Left renal pelvis (tissue), 4 donors: ENCODE measurements around the gene STK24. TPM values are rescaled to one million over a fixed set of nuclear protein-coding genes. Genes with fewer than 3 reads are reported as not detected.
"Not testable (repeated sequence)": the region's sequence is repeated elsewhere in the genome, so short reads cannot be mapped to it uniquely, and the experiment has no call there.

Source experiments
- DNase-seq, 4 donors: peaks; one replicate each; pipeline ENCODE4 v3.0.0-alpha.2; 2013; ENCODE audit warnings: low read depth in 4 of 4, low spot score in 3 of 4
- polyA plus RNA-seq, 4 donors: library from polyadenylated mRNA; unstranded; fragments of 120-200 nt; gene quantifications; one replicate each; pipeline ENCODE4 v1.2.1, GENCODE V29; 2013; ENCODE audit not compliant: insufficient read length in 4 of 4

Gene STK24
- polyA plus RNA-seq, 4 donors = 58.0 to 134 (median 123) TPM

DNA sequence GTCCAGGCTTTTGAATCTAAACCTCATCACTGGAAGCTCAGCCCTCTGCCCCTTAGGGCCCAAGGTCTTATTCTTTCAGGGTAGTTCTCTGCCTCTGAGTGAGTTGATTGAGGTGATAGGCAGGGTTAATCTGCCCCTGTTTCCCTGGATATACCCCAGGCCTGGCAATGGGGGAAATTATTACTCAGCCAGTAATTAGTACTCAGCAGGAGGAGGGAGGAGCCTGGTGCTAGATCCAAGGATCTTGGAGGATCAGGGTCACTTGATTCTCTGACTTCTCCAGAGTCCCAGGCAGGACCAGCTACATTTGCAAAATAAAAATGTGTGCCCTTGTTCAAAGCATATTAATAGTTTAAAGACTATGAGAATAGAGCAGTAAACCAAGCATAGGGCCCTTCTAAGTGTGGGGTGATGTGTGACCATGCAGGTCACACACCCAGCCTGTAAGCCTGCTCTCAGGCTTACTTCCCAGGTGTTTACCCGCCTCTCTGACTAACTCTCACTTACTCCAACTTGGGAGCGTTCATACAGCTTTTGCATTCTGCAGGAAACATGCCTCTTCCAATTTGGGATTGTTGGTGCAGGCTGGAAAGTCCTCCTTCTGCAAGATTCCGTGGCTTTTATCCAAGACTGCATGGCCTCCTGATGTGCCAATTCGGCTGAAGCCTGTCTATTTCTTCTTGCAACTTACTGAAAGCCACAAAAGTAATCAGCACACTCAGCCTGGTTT, 7.9 kb upstream of the STK24 start:
- no peak for DNase-seq

DNA sequence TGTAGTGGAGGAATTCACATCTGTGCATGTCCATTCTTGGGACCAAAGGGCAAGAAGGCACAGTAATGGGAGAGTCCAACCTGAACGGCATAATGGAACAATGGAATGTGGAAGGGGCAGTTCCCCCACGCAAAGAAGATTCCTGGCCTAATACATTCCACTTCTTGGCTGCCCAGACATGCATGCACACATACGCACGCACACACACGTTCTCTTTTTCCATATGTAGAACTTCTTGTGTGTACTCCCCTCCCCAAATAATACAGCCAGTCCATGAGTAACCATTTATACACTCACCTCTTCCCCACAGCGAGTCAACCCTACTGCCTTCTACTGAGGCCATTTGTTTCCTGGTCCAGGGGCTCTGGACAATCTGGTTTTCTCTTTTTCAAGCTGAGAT, 6.0 kb upstream of the STK24 start:
- no peak for DNase-seq

DNA sequence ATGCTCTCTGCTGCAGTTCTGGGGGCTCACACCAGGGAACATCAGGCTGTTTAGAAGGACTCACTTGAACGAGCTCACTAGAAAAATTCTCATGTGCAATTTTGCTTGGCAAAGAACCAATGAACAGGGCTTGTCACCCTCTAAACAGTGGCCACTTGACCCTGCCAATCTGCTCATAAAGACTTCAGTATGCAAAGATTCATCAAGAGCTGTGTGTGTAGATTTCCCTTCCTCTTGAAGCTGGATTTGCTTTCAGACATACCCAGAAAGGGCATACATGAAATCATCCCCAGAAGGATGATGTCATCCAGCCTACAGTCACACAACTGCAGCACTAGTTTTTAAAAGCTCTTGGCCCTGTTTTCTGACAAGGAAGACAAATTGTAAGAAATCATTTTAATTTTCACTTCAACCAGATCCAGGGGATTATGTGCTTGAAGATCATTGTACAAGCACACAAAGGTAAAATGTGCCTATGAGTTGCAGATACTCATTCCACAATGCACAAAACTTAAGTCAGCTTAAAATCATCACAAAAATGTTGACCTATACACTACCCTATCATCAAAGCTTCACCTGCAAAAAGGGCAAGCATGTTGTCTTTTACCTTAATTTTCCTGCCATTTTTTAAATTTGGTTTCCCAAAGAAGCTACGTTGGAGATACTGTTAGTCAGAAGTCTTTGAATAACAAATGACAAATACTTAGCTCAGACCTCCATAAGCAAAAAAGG, 5.2 kb upstream of the STK24 start:
- DNase-seq = no peak

DNA sequence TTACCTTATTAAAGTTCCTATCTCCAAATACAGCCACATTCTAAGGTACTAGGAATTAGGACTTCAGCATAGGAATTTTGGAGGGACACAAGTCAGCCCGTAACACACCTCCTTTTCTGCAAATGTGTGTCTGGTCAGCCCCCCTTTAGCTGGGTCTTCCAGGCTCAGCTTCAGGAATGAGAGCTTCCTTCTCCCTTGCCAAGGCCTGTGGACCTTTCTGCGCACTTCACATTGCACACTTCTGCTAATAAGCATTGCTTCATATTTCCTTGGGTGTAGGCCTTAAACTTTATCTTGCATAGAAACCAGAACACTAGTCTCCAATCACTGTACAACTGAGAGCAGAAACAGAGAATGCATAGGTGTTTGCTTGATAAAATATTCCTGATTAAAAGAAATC, 4.5 kb upstream of the STK24 start:
- no peak for DNase-seq

DNA sequence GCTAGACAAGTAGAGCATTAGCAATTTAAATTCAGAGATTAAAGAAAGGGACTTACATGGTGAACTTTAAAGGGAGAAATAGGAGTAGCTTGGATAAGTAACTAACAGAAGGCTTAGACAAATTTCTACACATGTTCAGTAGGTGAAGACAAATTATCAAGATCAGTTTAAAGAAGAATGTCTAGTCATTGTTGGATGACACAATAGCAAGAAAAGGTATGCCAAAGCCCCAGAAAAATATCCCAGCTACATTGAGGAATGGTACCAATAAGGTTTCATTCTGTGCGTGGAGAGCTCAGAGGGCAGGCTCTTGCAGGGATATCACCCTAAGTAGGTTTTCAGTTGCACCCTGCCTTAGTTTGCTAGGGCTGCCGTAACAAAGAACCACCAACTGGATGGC, 3.5 kb upstream of the STK24 start:
- no peak for DNase-seq

DNA sequence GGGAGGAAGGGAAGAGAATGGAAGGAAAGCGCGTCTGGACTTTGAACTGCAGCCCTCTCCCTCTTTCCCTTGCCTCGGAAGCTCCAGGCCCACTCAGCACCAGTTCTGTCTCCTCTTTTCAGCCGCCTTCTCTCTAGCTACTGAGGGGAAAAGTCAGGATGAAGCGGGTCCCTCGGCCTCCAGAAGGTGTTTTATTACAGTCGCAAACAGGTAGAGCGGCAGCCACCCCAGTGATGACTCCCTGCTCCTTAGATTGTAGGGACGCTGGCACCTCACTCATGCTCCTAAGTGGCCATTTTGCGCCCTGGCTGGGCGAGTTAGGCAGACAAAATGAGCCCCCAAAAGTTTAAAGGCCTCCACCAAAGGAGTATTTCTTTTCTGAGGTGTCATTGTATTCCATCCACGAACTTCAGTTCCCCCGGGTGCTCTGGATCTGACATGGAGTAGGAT, 954 bp upstream of the STK24 start:
- no peak for DNase-seq

DNA sequence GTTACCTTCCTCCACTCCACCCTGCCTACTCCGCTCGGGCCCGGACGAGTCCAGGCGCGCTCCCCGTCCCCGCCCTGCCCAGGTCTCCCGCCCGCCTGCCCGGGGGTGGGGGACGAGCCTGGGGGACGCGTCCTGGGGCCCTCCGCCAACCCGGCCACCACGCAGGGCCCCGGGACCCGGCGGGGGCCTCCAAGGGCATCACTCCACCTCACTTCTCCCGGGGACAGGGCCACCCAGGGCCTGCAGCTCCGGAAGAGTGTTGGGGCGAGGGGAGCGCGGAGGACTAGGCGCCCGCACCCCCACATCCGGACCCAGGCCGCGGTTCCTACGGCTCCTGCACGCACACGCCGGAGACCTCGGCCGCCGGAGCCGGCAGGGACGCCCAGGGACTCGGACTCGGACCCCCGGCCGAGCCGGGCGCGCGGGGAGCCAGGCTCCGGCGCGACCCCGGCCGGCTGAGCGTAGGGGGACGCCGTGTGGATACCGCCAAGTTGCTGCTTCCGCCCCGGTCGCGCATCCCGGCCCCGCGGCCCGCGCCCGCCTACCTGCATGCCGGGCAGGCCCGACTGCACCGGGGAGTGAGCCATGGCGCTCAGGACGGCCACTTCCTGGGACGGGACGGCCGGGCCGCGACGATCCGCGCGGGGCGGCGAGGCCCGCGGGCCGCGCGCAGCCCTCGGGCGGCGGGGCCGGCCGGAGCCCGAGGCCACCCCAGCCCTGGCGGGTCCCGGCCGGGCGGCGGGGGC, 534 bp downstream of the STK24 start:
- no peak for DNase-seq

DNA sequence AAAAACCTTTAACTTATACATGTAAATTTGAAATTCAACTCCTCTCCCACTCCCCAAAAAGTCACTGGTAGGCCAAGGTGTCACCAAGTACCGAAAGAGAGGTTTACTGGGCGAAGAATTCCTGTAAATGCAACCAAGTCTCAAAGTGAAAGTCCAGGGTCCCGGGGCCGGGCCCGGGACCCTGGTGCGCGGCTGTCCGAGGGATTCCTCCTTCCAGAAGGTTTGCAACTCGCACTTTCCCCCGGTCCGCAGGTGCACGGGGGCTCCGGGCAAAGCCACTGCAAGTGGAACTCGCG, 1.1 kb downstream of the STK24 start:
- no peak for DNase-seq

DNA sequence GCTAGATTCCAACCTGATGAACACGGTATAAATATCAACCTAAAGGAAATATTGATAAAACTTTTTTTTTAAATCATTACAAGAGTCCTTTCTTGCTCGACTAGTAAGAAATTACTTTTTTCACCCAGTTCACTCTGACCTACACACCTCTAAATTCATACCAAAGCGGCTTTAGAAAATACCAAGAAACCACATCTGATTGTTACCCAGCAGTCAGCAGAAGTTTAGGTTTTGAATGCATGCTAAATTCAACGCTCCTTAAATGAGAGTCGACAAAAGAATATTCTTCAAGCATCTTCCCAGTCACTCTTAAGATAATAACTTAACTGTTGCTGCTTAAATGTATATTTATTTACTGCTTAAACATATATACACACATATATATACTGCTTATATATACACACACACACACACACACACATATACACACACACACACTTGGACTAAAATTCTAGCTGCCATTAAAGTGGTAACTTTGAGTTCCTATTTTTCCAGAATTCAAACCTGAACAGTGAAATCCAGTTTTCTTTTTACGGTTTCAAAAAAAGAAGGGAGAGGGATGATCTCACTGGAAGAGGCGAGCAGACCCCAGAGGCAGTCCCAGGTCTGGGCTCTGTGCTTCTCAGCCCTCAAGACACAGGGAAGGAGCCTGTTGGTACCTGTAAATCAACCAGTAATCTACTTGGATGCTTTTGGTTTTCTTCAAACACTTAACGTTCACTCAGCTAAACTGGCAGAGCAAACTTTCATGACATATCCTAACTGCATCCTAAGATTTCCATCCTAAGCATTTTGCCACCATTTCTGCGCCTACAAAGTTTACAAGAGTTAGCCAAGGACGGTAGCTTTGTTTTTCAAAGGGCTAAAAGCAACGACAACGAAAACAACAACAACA, 1.7 kb downstream of the STK24 start:
- DNase-seq = no peak

DNA sequence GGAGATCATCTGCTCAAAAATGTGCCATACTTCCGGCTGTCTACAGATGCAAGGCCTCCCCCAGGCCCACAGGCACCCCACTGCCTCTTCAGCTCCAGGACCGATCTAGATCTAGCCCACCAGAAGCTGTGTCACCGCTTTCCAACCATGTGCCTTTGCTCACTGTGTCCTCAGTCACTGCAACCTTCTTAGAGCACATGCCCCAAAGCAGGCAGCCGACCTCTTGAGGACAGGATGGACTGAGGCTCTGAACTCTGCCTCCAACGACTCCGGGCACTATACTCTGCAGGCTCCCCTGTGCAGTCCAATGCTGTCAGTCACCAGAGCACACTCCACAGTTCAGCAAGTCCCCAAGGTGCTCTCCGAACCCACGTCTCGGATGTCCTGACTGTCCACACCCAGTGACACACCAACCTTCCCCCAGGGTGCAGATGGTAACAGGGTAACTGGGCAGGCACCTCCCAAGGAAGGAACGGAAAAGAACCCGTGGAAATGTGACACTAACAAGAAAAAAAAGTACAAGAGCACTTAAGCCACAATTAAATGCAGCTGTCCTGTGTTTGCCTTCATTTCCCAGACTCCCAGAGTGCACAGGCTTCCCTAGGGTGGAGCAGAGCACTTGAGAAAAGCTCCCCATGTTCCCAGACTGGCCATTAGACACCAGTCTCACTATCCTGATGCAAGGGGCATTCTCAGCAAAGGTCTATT, 4.8 kb downstream of the STK24 start:
- no peak for DNase-seq

DNA sequence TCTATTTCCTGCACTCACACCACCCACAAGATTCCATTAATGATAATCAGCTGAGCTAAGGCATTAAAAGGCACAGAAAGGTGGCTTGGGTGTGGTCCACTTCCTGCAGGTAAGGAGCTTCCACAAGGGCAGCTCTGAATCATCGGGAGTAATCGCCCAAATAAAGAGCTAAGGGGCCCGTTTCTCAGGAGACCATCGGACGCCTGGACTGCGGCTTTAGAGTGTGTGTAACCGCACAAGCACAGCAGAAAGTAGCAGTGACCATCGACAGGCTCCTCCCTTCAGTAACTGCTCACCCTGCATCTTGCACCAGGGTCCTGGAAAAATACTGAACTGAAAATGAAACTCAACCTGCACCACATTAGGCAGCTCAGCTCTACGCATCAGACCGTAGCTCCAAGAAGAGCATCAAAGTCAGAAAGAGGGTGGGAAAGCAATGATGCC, 6.0 kb downstream of the STK24 start:
- no peak for DNase-seq

DNA sequence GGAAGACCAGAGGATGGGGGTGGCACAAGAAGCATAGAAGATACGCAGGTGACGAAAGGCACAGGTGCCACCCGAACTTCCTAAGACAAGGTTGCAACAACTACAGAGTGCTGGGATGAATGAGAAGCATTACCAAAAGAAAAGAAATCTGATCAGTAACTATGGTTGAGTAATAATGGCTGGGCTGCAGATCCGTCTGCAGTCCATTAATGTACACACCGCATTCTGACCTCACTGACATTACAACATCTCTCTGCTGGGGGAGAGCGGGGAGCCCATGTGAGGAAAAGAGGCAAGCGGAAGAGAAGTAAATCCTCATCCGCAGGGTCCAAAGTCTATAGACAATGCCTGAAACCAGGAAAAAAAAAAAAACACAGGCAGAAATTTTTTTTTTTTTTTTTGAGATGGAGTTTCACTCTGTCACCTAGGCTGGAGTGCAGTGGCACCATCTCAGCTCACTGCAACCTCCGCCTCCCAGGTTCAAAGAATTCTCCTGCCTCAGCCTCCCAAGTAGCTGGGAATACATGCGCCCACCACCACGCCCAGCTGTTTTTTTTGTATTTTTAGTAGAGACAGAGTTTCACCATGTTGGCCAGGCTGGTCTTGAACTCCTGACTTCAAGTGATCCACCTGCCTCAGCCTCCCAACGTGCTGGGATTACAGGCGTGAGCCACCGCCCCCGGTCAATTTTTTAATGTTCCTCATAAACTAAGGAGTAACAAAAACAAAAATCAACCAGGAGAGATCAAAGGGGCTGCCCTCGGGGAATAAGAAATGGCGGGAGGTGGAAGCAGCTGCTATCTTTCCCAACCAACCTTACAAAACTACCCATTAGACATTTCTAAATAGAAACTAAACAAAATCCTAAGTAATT, 7.2 kb downstream of the STK24 start:
- DNase-seq = not testable (repeated sequence)

DNA sequence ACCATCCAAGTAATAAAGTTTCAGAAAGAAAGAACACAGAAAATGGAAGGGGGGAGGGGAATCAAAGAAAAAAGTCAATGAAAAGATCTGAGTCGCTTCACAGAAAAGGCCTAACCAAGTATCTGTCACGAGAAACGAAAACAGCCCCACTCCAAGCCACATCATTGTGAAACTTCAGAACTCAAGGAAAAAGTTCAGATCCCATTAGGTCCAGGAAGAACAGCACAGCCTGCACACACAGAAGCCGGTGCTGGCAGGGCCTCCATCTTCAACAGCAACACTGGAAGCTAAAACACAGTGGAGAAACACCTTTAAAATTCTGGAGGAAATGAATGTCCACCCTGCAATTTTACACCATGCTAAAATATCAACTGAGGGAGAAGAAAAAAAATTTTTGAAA, 8.0 kb downstream of the STK24 start:
- DNase-seq = no peak

DNA sequence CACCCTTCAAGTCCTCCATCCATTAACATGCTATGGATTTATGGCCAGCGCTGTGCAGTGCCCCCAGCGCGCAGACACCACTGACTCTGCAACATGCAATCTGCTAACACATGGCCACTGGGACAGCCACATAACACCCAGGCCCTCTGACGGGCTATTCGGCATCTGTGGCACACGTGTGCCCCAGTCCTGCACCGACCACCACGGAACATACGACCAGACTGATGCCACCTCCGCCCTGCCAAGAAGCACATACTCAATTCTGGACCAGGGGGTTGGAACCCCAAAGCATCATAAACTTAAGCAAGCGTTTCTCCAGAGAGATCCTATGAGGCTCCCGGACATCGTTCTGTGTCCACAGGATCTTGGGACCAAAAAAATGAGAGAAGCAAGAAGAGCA, 9.8 kb downstream of the STK24 start:
- DNase-seq = no peak

DNA sequence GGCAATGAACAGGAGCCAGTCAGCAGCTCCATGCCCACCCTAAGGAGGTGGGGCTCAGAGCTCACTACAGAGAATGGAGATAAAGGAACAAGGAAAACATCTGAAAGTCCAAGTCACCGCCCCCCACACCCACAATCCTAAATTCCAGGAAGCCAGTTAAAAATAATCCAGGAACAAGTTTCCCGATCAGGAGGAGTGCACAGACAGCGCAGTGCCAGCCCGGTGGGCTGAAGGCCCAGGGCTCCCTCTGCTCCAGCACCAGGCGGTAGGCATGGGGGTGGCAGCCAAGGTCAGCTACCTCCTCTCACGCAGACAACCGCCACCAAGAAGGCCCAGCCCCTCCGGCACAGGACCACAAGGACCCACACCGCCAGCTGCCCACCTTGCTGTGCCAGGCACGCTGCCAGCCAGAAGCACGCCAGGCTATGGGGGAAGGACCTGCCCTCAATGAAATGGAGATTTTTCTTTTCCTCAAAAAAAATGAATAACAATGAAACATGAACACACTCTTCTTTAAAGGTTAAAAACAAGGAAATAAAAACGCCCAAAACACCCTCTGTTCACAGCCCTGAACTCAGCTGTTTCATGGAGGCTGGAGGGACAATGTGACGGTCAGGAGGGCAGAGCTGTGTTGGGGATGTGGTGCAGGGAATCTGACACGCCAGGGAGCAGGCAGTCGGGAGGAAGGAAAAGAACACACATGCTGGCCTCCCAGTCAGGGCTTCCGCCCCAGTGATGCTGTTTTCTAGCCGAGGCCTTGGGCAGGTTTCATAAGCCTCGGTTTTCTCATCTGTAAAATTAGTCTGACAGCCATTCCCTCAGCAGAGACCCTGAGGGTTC, 11.0 kb downstream of the STK24 start:
- DNase-seq = no peak

DNA sequence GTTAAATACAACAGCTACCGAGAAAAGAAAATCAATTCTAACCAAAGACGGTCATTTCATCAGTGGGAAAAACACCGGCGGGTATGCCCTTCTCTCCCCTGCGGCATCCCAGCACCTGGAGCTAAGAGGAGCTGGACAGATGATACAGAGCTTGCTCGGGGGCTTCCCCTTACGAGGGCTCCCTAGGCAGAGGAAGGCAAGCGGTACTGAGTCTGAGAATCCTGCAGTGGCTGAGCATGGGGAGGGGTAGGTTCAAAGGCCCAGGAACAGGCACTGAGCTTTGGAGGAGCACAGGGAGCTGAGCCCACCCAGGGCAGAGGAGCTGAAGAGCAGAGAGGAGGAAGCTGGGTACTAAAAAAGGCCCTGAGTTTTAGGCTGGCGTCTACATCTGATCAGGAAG, 12.7 kb downstream of the STK24 start:
- no peak for DNase-seq

DNA sequence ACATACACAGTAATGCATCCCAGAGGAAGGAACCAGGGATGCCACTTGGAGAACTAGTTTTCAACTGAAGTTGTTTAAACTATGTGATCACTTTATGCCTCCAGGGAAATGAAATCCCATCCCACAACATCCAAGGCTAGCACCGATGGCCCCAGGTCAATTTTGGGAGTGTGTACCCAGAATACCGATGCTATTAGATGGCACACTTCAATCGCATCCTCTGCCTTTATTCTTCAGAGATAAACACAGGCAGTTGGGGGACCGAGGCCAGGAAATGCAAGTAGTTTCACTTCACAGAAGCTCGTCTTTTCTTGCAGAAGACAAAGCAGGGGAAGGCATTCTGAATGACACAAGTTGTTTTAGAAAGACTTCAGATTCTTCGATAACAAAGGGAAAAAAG, 13.8 kb downstream of the STK24 start:
- DNase-seq = no peak

DNA sequence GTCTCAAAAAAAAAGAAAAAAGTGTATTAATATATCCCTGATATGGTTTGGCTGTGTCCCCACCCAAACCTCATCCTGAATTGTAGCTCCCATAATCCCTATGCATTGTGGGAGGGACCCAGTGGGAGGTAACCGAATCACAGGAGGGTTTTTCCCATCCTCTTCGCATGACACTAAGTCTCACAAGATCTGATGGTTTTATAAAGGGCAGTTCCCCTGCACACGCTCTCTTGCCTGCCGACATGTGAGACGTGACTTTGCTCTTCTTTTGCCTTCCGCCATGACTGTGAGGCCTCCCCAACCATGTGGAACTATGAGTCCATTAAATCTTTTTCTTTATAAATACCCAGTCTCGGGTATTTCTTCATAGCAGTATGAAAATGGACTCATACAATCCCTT, 17.7 kb downstream of the STK24 start:
- no peak for DNase-seq
